ENCODE measurements around the gene TMEM170B. TPM values are rescaled to one million over a fixed set of nuclear protein-coding genes. Genes with fewer than 3 reads are reported as not detected.

The TMEM170B gene
- total RNA-seq, 1 donor from 2014 or later = 4.5 TPM

DNA sequence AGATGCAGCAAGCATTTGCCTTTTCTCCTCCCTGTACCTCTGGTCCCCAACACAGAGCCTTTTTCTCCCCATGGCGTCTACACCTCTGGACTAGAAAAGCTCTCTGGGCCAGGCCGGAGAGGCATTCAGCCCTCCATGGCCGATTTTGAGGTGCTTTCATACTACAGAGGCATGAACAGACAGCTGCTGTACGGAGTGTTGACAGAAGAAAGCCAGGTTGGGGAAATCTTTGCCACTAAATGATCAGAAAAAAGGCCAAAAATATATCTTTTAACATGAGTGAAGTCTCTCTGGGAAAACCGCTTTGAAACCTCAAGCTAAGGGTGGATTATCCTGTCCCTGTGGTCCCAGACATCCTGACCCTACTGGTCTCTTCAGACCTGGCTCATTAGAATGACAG lies 94.0 kb downstream of the TMEM170B start:
- intact Hi-C loops (cut with DNase I) = no loop called here
- no peak for DNase-seq
- no peak for ATAC-seq (ENCODE audit: poor library complexity)

DNA sequence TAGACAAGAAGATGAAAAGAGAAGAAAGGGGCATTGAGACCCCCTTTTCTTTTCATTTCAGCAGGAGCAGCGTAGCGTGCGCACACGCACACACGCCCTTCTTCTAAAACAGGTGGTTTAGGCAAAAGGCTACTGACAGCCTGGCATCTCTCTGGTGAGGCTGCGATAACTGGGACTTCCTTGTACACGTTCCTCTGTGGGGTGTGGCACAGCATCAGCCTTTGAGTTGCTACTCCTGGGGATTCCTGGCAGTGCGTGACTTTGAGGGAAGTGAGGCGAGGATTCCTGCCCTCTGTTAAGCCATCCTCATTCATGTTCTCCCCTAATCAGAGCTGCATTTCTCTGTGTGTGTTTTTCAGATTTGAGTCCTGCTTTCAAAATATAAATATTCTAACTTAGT lies 94.7 kb downstream of the TMEM170B start:
- intact Hi-C loops (cut with DNase I) = no loop called here
- peak; percentile 27 for ATAC-seq (ENCODE audit: poor library complexity)
- no peak for DNase-seq

DNA sequence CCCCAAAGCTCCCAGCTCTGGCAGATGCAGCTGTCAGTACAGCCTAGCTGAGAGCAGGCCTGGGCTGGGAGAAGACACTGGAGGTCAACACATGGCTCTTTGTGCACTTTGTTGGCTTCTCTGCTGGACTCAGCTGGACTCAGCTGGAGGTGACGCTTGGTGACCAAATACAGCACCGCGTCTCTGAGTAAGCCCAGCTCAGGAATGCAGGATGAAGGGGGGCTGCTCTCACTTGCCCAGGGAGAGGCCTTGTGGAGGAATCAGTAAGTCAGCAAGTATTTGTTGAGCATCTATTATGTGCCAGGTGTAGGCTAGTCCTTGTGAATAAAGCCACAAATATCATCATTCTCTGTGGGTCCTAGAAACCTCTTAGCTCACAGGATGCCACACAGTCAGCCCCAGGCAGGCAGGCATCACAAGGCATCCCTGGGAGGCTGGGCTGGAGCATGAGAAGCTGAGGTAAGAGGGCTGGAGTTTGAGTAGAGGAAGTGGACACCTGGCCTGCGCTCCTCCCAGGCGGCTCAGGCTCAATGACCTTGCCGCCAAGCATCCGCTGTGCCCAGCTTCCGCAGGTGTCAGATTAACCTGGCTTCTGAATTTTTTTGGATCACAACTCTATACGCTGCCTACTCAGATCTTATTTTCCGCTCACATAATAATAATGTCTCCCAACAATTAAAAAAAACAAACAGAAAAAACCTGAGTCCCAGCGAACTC lies 95.4 kb downstream of the TMEM170B start:
- intact Hi-C loops (cut with DNase I) = no loop called here
- DNase-seq = no peak
- no peak for ATAC-seq (ENCODE audit: poor library complexity)

Other genes with a start within 250 kb of the TMEM170B start
- gene ADTRP, start 241.1 kb downstream of the TMEM170B start, total RNA-seq = not detected